ENCODE data around the gene AIP. TPM values are rescaled to one million over a fixed set of nuclear protein-coding genes. Genes with fewer than 3 reads are reported as not detected.

Gene AIP
- total RNA-seq, 1 donor from 2014 or later, result 50.1 TPM

DNA sequence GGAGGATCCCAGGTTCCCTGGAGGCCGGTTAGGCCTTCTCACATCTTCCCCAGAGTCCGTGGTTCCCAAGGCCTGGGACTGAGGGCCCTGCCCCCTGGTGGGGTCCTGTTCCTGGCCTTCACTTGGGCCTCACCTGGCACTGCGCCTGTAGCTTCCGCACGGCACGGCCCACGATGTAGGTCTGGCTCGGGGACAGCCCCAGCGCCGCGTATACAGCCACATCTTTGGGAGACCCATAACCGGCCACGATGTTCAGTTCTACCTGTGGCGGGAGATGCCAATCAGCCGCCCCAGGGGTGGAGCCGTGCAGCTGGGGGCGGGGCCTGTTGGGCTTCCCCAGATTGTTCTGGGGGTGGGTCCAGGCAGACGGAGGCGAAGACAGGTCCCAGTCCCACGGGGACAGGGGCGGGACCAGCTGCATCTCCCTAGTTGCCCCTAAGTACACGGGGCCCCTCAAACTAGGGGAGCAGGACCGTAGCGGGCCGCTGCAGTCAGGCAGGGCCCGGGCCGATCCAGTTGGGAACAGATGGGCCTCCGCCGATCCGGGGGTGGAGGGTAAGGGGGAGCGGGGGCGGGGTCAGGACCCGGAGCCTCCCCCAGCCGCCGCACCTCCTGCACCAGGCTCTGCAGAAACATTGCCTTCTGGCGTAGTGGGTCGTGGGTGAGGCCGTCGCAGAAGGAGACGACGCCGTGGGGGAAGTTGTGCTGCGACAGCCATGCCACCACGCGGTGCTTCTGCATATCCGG lies 10.1 kb downstream of the AIP start:
- TF ChIP-seq, protein P1, sequence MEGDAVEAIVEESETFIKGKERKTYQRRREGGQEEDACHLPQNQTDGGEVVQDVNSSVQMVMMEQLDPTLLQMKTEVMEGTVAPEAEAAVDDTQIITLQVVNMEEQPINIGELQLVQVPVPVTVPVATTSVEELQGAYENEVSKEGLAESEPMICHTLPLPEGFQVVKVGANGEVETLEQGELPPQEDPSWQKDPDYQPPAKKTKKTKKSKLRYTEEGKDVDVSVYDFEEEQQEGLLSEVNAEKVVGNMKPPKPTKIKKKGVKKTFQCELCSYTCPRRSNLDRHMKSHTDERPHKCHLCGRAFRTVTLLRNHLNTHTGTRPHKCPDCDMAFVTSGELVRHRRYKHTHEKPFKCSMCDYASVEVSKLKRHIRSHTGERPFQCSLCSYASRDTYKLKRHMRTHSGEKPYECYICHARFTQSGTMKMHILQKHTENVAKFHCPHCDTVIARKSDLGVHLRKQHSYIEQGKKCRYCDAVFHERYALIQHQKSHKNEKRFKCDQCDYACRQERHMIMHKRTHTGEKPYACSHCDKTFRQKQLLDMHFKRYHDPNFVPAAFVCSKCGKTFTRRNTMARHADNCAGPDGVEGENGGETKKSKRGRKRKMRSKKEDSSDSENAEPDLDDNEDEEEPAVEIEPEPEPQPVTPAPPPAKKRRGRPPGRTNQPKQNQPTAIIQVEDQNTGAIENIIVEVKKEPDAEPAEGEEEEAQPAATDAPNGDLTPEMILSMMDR (conservative IDR thresholded peaks at IDR 0.05), result no peak
- Mint-ChIP-seq H3K9me3 (no peaks in the 10 kb centered on the region), H3K4me1 (peaks cover 10% of the 10 kb centered on the region), H3K27ac (ENCODE audit: unreplicated experiment) (no peak overlapping the region), H3K36me3 (ENCODE audit: low read depth) (peaks cover 4% of the 10 kb centered on the region), H3K4me3 (no peak overlapping the region), H3K27me3 (ENCODE audit: low read depth) (no peaks in the 10 kb centered on the region)
- no peak for DNase-seq (ENCODE audit: low read depth, low spot score)

DNA sequence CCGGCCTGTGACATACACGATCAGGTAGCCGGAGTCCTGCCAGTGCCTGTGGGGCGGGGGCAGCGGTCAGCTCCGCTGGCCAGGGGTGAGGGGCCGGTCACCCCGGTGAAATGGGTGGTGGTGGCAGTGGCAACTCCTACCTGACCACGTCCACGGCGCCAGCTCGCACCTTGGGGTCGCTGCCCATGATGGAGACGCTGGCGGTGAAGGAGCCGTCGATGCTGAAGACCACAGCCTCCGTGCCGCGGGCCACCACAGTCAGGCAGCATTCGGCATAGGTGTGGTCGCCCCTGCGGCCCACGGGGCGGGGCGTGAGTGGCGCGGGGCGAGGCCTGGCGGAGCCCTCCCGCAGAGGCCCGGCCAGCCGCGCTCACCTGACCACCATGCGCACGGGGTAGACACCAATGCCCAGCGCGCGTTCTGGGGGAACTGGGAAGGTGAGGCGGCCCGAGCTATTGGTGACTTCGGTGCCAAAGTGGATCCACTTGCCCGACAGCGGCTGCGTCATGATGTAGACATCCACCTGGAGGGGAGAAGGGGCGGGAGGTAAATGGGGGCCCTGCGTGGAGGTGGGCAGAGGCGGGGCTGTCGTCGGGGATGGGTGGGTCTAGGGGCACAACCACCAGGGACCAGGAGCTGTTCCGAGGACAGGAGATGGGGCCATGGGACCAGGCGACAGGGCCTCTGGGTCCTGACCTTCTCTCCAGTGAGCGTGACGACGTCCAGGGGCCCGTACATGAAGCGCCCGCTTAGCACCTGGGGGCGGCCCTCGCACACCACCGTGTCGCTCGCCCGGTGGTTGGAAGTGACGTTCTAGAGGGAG lies 10.9 kb downstream of the AIP start:
- Mint-ChIP-seq H3K36me3 (ENCODE audit: low read depth) (peaks cover 4% of the 10 kb centered on the region), H3K4me1 (peaks cover 10% of the 10 kb centered on the region), H3K4me3 (no peak overlapping the region), H3K9me3 (no peaks in the 10 kb centered on the region), H3K27me3 (ENCODE audit: low read depth) (no peaks in the 10 kb centered on the region), H3K27ac (ENCODE audit: unreplicated experiment) (no peak overlapping the region)
- TF ChIP-seq, protein P1 (conservative IDR thresholded peaks at IDR 0.05), result no peak
- no peak for DNase-seq (ENCODE audit: low read depth, low spot score)

DNA sequence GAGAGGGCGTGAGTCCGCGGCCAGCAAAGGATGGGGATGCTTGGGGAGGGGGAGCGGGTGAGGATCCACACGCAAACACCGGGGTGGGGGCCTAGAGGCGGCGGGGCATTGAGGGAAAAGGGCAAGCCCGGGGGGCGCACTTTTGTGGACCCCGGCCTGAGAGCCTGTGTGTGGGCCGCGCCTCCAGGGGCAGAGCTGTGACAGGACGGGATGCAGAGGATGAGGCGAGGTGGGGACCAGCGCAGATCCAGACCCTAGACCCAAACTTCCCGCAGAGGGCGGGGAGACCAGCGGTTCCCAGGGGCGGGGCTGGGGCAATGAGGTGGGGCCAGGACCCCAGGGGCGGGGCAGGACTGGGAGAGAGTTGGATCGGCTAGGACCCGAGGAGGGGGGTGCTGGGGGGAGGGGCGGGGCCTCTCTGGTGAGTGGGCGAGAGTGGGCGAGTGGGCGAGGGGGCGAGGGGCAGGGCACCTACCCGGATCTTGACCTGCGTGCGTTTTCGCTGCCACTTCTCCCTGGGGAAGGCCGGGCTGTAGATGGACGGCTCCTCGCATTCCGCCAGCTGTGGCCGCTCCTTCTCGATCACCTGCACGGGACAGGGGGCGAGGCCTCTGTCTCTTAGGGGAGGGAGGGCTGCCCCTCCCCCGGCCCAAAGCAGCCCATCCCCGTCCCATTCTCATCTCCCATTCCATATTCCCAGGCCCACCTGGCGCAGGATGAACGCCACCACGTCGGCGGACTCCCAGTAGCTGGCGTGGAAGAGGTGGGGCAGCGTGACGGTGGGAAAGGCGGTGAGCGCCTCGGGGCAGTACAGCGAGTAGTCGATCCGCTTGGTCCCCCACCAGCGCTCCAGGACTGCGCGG lies 11.8 kb downstream of the AIP start:
- H3K9me3 Mint-ChIP-seq, result no peaks in the 10 kb centered on the region
- TF ChIP-seq, protein P1 (conservative IDR thresholded peaks at IDR 0.05), result no peak
- DNase-seq (ENCODE audit: low read depth, low spot score), result no peak

DNA sequence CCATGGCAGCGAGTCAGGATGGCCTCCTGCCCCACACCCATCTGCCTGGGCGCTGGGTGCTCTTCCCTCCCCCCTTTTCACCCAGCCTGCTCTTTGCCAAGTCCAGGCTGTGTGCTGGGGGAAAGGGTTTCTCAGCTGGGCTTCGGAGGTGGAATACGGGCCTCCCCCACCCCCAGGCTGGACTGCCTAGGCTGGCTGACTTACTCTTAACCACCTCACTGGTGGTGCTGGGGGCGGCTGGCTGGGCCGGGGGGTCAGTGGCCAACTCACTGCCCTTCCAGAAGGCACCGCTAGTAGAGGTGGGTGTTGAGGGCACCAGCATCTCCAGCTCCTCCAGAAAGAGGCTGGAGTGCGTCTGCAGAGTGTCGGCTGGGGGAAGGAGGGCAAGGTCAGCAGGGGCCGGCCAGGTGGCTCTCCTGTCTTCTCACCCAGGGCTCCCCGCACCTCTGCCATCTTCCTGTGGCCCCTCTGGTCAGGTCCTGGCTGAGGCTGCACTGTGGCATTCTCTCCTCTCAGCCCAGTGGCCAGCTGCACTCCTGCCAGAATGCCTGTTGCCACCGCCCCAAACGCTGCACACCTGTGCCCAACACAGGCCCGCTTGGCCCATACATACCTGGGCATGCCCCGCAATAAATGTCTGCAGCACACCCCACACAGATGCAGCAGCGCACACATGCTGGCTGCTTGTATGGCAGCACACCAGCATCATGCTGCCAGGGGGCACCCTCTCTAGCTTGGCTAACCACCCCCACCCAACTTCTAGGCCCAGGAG lies 12.6 kb downstream of the AIP start:
- Mint-ChIP-seq H3K36me3 (ENCODE audit: low read depth) (peaks cover 3% of the 10 kb centered on the region), H3K27ac (ENCODE audit: unreplicated experiment) (no peak overlapping the region)

More for the DNA sequence above, 11.8 kb downstream of the AIP start:
- H3K36me3 Mint-ChIP-seq (ENCODE audit: low read depth), result peaks cover 5% of the 10 kb centered on the region
- peaks cover 8% of the 10 kb centered on the region for H3K4me1 Mint-ChIP-seq
- no peak overlapping the region for H3K27ac Mint-ChIP-seq (ENCODE audit: unreplicated experiment)
- H3K4me3 Mint-ChIP-seq, result no peak overlapping the region
- H3K27me3 Mint-ChIP-seq (ENCODE audit: low read depth), result no peaks in the 10 kb centered on the region

More for the DNA sequence above, 12.6 kb downstream of the AIP start:
- no peak overlapping the region for H3K4me3 Mint-ChIP-seq
- no peaks in the 10 kb centered on the region for H3K9me3 Mint-ChIP-seq
- TF ChIP-seq, protein P1 (conservative IDR thresholded peaks at IDR 0.05), result no peak
- no peak for DNase-seq (ENCODE audit: low read depth, low spot score)
- H3K27me3 Mint-ChIP-seq (ENCODE audit: low read depth), result no peaks in the 10 kb centered on the region
- peaks cover 5% of the 10 kb centered on the region for H3K4me1 Mint-ChIP-seq

Measured in neural crest cell (in vitro differentiated cells).